Adipocyte (in vitro differentiated cells): ENCODE measurements around the gene KIRREL3.

Experiments
- DNase-seq: peaks from one replicate; pipeline ENCODE4 v3.0.0-alpha.2; 2015; ENCODE audit warnings: low read depth
- H3K27me3 ChIP-seq: replicated peaks from 2 replicates; pipeline ENCODE4 v1.7.0; 2013; ENCODE audit warnings: mild to moderate bottlenecking, low read length, moderate library complexity; ENCODE audit not compliant: control insufficient read depth, insufficient read depth
- H3K36me3 ChIP-seq: 2 replicates; pipeline ENCODE4 v1.7.0; 2013; ENCODE audit warnings: low read length, mild to moderate bottlenecking, moderate library complexity; ENCODE audit not compliant: control insufficient read depth, insufficient read depth, severe bottlenecking
- H3K4me1 ChIP-seq: 2 replicates; pipeline ENCODE4 v1.7.0; 2013; ENCODE audit warnings: mild to moderate bottlenecking, low read length, moderate library complexity; ENCODE audit not compliant: control insufficient read depth, insufficient read depth
- H3K4me3 ChIP-seq: 2 replicates; pipeline ENCODE4 v1.7.0; 2013; ENCODE audit warnings: mild to moderate bottlenecking, low read length, moderate library complexity
- H3K9ac ChIP-seq: 2 replicates; pipeline ENCODE4 v1.7.0; 2013; ENCODE audit warnings: mild to moderate bottlenecking, low read length, moderate library complexity
- H3K9me3 ChIP-seq: 2 replicates; pipeline ENCODE4 v1.7.0; 2013; ENCODE audit warnings: mild to moderate bottlenecking, low read length, moderate library complexity; ENCODE audit not compliant: control insufficient read depth

KIRREL3 gene

DNA sequence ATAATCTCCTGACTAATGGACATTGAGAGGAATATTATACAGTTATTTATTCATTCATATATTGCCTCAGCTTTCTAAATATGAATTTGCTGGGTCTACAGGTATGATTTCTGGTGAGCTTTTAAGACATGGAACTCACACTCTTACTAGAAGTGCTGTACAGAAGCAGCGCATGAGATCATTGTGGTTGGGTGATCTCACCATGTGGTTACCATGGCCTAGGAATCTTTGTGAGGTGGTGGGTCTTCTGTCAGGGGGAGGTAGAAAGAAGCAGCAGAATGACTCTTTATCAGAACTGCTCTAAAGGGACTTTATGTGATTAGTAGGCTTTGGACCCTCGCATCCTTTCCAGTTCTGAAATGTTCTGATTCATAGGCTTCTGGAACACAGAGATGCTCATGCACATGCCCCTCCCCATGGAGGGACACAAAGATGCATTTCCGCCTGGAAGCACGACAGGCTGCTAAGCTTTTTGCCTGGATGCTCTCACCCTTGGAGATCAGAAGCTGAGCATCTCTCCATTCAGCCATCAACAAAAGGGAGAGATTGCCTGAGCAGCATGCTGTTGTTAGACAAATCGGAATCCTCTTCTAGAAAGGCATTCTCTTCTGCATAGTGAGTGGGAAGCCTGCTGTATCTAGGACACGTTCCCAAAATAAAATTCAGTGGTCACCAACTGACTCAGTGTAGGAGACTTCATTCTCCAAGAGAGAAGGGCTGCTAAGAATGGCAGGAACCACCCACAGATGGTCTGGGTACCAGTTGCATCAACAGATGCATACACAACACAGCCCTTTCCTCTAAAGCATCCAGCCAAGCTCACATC is 51.3 kb downstream of the KIRREL3 start:
- DNase-seq, result peak; percentile 19
- no peaks in the 10 kb centered on the region for H3K36me3 ChIP-seq
- no peaks in the 10 kb centered on the region for H3K27me3 ChIP-seq
- no peak overlapping the region for H3K4me3 ChIP-seq
- H3K4me1 ChIP-seq, result no peaks in the 10 kb centered on the region
- no peaks in the 10 kb centered on the region for H3K9me3 ChIP-seq
- H3K9ac ChIP-seq, result no peak overlapping the region

DNA sequence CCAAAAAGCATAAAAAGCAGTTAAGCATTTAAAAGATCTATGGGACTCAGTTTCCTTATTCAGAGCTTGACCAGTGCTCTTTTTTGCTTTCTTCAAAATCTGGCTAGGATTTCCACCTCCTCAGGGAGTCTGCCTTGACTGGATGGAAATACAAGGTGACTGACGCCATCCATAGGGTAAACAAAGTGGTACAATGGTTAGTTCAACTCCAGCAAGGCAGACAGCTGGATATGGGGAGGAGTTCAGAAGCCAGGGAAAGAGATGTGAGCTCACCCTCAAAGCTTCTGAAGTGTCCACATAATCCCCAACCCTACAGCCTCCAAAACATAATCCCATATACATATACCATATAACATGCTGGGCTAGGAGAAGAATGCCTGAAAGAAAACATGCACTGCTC is 52.0 kb downstream of the KIRREL3 start:
- H3K9ac ChIP-seq, result no peak overlapping the region
- no peak for DNase-seq
- H3K4me1 ChIP-seq, result no peaks in the 10 kb centered on the region
- H3K27me3 ChIP-seq, result no peaks in the 10 kb centered on the region
- H3K36me3 ChIP-seq, result no peaks in the 10 kb centered on the region
- no peaks in the 10 kb centered on the region for H3K9me3 ChIP-seq
- H3K4me3 ChIP-seq, result no peak overlapping the region

DNA sequence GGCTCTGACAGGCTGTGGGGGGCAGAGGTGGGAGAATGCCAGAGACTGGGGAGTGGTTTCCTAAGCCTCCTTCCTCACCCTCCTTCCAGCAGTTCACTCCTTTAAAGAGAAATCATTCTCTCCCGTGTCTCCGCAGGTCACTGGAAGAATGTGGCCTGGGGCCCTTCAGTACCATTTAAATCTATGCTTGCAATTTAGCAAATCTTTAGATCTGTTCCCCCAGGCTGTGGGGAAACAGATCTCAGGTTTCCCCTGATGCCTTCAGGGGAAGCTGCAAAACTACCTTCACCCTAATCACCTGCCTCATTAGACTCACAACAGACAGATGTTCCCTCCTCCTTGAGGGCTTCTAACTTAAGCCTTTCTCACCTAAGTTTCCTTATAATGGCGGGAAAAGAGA is 55.3 kb downstream of the KIRREL3 start:
- H3K9me3 ChIP-seq, result no peaks in the 10 kb centered on the region
- H3K27me3 ChIP-seq, result no peaks in the 10 kb centered on the region
- H3K36me3 ChIP-seq, result no peaks in the 10 kb centered on the region
- H3K9ac ChIP-seq, result no peak overlapping the region
- no peaks in the 10 kb centered on the region for H3K4me1 ChIP-seq
- no peak overlapping the region for H3K4me3 ChIP-seq
- no peak for DNase-seq

DNA sequence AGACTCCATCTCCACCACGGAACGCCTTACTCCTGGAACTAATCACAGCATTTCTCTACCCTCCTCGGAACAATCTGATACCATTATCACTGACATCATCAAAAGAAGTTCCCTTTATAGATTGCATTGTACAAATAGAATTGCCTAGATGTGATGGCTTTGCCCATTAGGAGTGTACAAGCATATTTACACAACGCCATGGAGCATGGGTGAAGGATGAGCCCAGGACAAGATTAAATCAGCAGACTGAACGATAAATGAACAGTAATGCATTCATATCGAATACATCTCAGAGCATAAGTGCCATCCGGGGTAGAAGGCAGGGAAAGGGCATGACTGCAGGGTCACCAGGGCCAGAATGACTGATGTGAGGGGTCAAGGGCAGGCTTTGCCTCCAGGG is 57.3 kb downstream of the KIRREL3 start:
- Histone ChIP-seq H3K27me3 (no peaks in the 10 kb centered on the region), H3K4me1 (no peaks in the 10 kb centered on the region), H3K4me3 (no peak overlapping the region), H3K36me3 (no peaks in the 10 kb centered on the region), H3K9me3 (no peaks in the 10 kb centered on the region), H3K9ac (no peak overlapping the region)
- no peak for DNase-seq

- Histone ChIP-seq H3K36me3 (no peaks in the 10 kb centered on the region), H3K9me3 (no peaks in the 10 kb centered on the region), H3K4me1 (no peaks in the 10 kb centered on the region), H3K4me3 (no peak overlapping the region), H3K9ac (no peak overlapping the region), H3K27me3 (no peaks in the 10 kb centered on the region)
- no peak for DNase-seq
These were observed 58.4 kb downstream of the KIRREL3 start for GRCh38 chr11:126942146-126942545.

GRCh38 chr11:126939552-126939951 is 61.0 kb downstream of the KIRREL3 start:
- H3K4me1 ChIP-seq, result no peaks in the 10 kb centered on the region
- no peak overlapping the region for H3K4me3 ChIP-seq
- no peak for DNase-seq
- H3K9me3 ChIP-seq, result no peaks in the 10 kb centered on the region
- H3K36me3 ChIP-seq, result no peaks in the 10 kb centered on the region
- H3K9ac ChIP-seq, result no peak overlapping the region
- no peaks in the 10 kb centered on the region for H3K27me3 ChIP-seq

DNA sequence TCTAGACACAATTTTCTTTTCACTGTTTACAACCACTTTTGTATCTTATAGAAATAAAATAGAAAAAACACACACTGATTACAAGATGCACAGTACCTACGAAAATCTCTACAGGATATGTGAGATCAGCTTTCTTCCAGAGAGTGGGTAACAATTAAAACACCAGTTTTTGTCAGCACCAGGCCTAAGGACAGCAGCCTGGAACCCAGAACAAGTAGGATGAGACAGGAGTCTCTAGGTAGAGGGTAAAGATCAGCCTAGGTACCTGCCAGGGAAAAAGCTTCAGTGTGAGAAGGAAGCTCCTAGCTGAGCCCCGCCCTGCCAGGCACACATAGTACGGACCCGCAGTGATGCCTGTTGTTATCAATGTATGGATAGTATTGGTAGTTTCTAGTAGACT is 61.9 kb downstream of the KIRREL3 start:
- Histone ChIP-seq H3K4me1 (no peaks in the 10 kb centered on the region), H3K9ac (no peak overlapping the region), H3K36me3 (no peaks in the 10 kb centered on the region), H3K4me3 (no peak overlapping the region), H3K9me3 (peaks cover 4% of the 10 kb centered on the region), H3K27me3 (no peaks in the 10 kb centered on the region)
- DNase-seq, result no peak

- Histone ChIP-seq H3K27me3 (no peaks in the 10 kb centered on the region), H3K9ac (no peak overlapping the region), H3K9me3 (peaks cover 9% of the 10 kb centered on the region), H3K36me3 (no peaks in the 10 kb centered on the region), H3K4me3 (no peak overlapping the region), H3K4me1 (peaks cover 14% of the 10 kb centered on the region)
- DNase-seq, result peak; percentile 40
These were observed 70.3 kb downstream of the KIRREL3 start for GRCh38 chr11:126930091-126930841.

- no peaks in the 10 kb centered on the region for H3K27me3 ChIP-seq
- DNase-seq, result peak; percentile 92
These were observed 71.2 kb downstream of the KIRREL3 start for GRCh38 chr11:126929179-126930061.

DNA sequence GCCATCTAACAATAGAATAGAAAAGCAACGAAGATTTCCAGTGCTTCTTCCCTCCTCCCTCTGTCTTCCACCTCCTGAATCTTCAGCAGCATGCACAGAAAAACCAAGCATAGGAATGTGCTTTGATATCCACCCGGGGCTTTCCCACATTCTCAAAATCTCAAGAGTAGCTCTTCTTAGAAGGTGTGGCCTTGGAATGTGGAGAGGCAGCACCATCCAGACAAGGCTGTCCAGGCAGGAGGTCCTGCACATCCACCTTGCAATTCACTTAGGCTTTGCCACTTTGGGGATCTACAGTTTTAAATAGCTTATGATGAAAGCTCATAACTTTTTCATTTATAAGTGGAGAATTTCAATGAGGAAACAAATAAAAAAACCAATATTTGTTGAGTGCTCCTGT is 72.9 kb downstream of the KIRREL3 start:
- Histone ChIP-seq H3K27me3 (no peaks in the 10 kb centered on the region), H3K9ac (no peak overlapping the region), H3K9me3 (no peaks in the 10 kb centered on the region), H3K4me1 (peaks cover 14% of the 10 kb centered on the region), H3K36me3 (no peaks in the 10 kb centered on the region), H3K4me3 (no peak overlapping the region)
- DNase-seq, result peak; percentile 19

More at GRCh38 chr11:126929179-126930061, 71.2 kb downstream of the KIRREL3 start:
- Histone ChIP-seq H3K9ac (peak overlapping the region; percentile 68), H3K36me3 (no peaks in the 10 kb centered on the region), H3K4me3 (peak overlapping the region; percentile 25), H3K4me1 (peaks cover 14% of the 10 kb centered on the region), H3K9me3 (peaks cover 9% of the 10 kb centered on the region)

GRCh38 chr11:126926376-126926791 is 74.2 kb downstream of the KIRREL3 start:
- no peak for DNase-seq
- no peak overlapping the region for H3K4me3 ChIP-seq
- no peaks in the 10 kb centered on the region for H3K27me3 ChIP-seq
- no peaks in the 10 kb centered on the region for H3K9me3 ChIP-seq
- H3K4me1 ChIP-seq, result peaks cover 14% of the 10 kb centered on the region
- no peaks in the 10 kb centered on the region for H3K36me3 ChIP-seq
- no peak overlapping the region for H3K9ac ChIP-seq
